Heart left ventricle (tissue), 16 donors: ENCODE results near the gene C1orf116. TPM values are rescaled to one million over a fixed set of nuclear protein-coding genes. Genes with fewer than 3 reads are reported as not detected.

Source experiments
- ATAC-seq, 4 donors: fragments of 200-7000 bp; cut with Tn5 transposase; one replicate each; pipeline ENCODE4 v1.9.1; 2020 to 2022; ENCODE audit warnings: moderate library complexity in 4 of 4, mild to moderate bottlenecking in 3 of 4, moderate number of reproducible peaks in 1 of 4
- DNase-seq, 5 donors: peaks; one replicate each; pipeline ENCODE4 v3.0.0-alpha.2; 2020
- H3K27ac ChIP-seq, 12 donors: fragments of 200-600 bp; sonication (generic) in 4 of 12; one replicate each; pipeline versions ENCODE4 v1.5.0 to v1.8.0; 2016 to 2022; ENCODE audit warnings: mild to moderate bottlenecking in 2 of 12
- H3K27me3 ChIP-seq, 9 donors: fragments of 200-600 bp; sonication (generic) in 2 of 9; one replicate each; pipeline versions ENCODE4 v1.5.1 to v1.8.0; 2016 to 2022; ENCODE audit warnings: mild to moderate bottlenecking in 3 of 9
- H3K36me3 ChIP-seq, 9 donors: fragments of 200-600 bp; sonication (generic) in 2 of 9; one replicate each; pipeline versions ENCODE4 v1.5.0 to v1.8.0; 2018 to 2022; ENCODE audit warnings: mild to moderate bottlenecking in 2 of 9
- H3K4me1 ChIP-seq, 12 donors: fragments of 200-600 bp; sonication (generic) in 4 of 12; one replicate each; pipeline versions ENCODE4 v1.5.0 to v1.8.0; 2016 to 2022; ENCODE audit warnings: mild to moderate bottlenecking in 3 of 12
- H3K4me3 ChIP-seq, 12 donors: fragments of 200-600 bp; sonication (generic) in 4 of 12; one replicate each; pipeline versions ENCODE4 v1.5.0 to v1.8.0; 2017 to 2022; ENCODE audit warnings: mild to moderate bottlenecking in 9 of 12, moderate library complexity in 4 of 12
- H3K9me3 ChIP-seq, 12 donors: fragments of 200-600 bp; sonication (generic) in 4 of 12; one replicate each; pipeline versions ENCODE4 v1.5.0 to v1.8.0; 2016 to 2022; ENCODE audit warnings: mild to moderate bottlenecking in 1 of 12
- POLR2A ChIP-seq, 2 donors: fragments of 450-650 bp; IDR thresholded peaks; one replicate each; pipeline ENCODE4 v1.6.1; 2017; ENCODE audit warnings: antibody characterized with exemption in 2 of 2, mild to moderate bottlenecking in 2 of 2, moderate library complexity in 2 of 2
- WGBS, 4 donors: extraction: QIAGEN DNeasy Blood & Tissue Kit in 2 of 4; methylation state at CpG; one replicate each; pipeline versions ENCODE4 v1.1.5 to v1.1.7; 2013 to 2018; 5-methylcytosine and 5-hydroxymethylcytosine counted together
- intact Hi-C, 10 donors: fragments of 100-400 bp; cut with DNase I; formaldehyde crosslinking; loops; one replicate each; pipeline versions ENCODE4 v1.11.1 to v1.14.2; 2022
- polyA plus RNA-seq, 2 donors: library from polyadenylated mRNA; stranded (reverse); fragments of 200-250 nt; gene quantifications; one replicate each; pipeline ENCODE4 v1.2.3, GENCODE V29; 2013
- total RNA-seq, 9 donors: library from RNA; depleted of rRNA in 2 of 9; stranded (reverse); fragments of >200 nt in 2 of 9; fragmentation: NEBNext Ultra II Directional in 3 of 9; extraction: Animal tissue kit (Norgen Biotek cat#: 25700) in 3 of 9; gene quantifications; one replicate each; pipeline versions ENCODE4 v1.1.0 to v1.2.4, GENCODE V29; 2016 to 2023
- TF ChIP-seq, protein P1 (sequence below), 12 donors: fragments of 200-600 bp; sonication (generic) in 4 of 12; IDR thresholded peaks; one replicate each; pipeline versions ENCODE4 v1.5.0 to v1.8.0; 2018 to 2022; ENCODE audit warnings: antibody characterized with exemption in 12 of 12, mild to moderate bottlenecking in 5 of 12
- donor health status: ischemic (EF 13 %, LVEDD 7.1; RV severe dilation, severe dysfunction).
- donor health status: healthy with polysubstance abuse.
- donor health status: DM: no; HTN: yes; CAD: no.
- donor health status: DM: no; HTN: no; CAD: no.
- donor health status: ischemic (EF 25% LVEDD 6.9; RV normal size, moderate dysfunction).
- donor health status: ischemic (EF 25% LVEDD 5.7; RV mildly dilated, moderate dysfunction).
- donor health status: healthy.
- donor health status: DM: yes; HTN: yes; CAD: no.
- donor health status: ischemic (EF 35%, LVEDD 5.7; RV mildly dilated, moderate dysfunction).
- donor health status: nonischemic (EF 11% LVEDD 7.7; RV severe dilation, severe dysfunction).
- donor health status: DM: yes; HTN: yes; CAD: no.
- donor health status: PGD.
- donor health status: ischemic (EF 29% LVEDD 5.4; RV normal size, mild dysfunction).
- donor health status: nonischemic (EF 23%, LVEDD 6.1; RV moderate dilation, normal function).

The C1orf116 gene
- total and polyA plus RNA-seq, 11 donors = 0.08 to 3.3 (median 0.60) TPM

GRCh38 chr1:207009182-207009850 is 23.2 kb downstream of the C1orf116 start:
- Histone ChIP-seq H3K9me3 (no peaks in the 10 kb centered on the region), H3K4me1 (peaks cover 0 to 4% (median 0%) of the 10 kb centered on the region in 12 donors), H3K4me3 (no peak overlapping the region), H3K27ac (no peak overlapping the region), H3K27me3 (no peaks in the 10 kb centered on the region), H3K36me3 (no peaks in the 10 kb centered on the region)
- 90 to 93% (median 92%) methylated on average over 10 of the region's 10 CpGs for WGBS, 4 donors
- TF ChIP-seq, protein P1, sequence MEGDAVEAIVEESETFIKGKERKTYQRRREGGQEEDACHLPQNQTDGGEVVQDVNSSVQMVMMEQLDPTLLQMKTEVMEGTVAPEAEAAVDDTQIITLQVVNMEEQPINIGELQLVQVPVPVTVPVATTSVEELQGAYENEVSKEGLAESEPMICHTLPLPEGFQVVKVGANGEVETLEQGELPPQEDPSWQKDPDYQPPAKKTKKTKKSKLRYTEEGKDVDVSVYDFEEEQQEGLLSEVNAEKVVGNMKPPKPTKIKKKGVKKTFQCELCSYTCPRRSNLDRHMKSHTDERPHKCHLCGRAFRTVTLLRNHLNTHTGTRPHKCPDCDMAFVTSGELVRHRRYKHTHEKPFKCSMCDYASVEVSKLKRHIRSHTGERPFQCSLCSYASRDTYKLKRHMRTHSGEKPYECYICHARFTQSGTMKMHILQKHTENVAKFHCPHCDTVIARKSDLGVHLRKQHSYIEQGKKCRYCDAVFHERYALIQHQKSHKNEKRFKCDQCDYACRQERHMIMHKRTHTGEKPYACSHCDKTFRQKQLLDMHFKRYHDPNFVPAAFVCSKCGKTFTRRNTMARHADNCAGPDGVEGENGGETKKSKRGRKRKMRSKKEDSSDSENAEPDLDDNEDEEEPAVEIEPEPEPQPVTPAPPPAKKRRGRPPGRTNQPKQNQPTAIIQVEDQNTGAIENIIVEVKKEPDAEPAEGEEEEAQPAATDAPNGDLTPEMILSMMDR (IDR thresholded peaks at IDR 0.05) = no peak
- TF ChIP-seq POLR2A (IDR thresholded peaks at IDR 0.05) = no peak
- ATAC-seq (no peak), DNase-seq (no peak)
- intact Hi-C loops = no loop called here

DNA sequence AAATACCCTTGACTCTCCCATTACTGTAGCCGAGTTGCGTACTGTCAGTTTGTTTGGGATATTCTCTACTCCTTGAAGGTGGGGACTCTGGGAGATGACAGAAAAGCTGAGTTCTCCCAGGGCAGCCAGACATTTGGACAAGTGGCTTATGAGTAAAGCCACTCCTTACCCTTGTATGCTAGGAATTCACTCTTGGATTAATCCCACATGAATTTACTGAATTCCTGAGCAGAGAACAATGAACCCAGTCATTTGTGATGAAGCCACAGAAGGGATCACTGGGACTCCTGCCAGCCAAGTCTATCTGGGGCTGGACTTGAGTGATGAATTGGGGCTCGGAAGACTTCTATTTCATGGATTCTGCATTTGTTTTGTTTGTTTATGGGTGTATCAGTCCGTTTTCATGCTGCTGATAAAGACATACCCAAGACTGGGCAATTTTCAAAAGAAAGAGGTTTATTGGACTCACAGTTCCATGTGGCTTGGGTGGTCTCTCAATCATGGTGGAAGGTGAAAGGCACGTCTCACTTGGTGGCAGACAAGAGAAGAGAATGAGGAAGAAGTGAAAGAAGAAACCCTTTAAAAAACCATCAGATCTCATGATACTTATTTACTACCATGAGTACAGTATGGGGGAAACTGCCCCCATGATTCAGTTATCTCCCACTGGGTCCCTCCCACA is 25.1 kb downstream of the C1orf116 start:
- Histone ChIP-seq H3K4me3 (no peak overlapping the region), H3K27ac (no peak overlapping the region), H3K9me3 (no peaks in the 10 kb centered on the region), H3K27me3 (no peaks in the 10 kb centered on the region), H3K36me3 (no peaks in the 10 kb centered on the region), H3K4me1 (peaks cover 0 to 4% (median 0%) of the 10 kb centered on the region in 12 donors)
- intact Hi-C loops = no loop called here
- TF ChIP-seq, protein P1 (IDR thresholded peaks at IDR 0.05) = no peak
- no peak for TF ChIP-seq POLR2A (IDR thresholded peaks at IDR 0.05)
- no peak for ATAC-seq
- WGBS, 4 donors = 63 to 71% (median 70%) methylated on average over 5 of the region's 5 CpGs
- DNase-seq = no peak

DNA sequence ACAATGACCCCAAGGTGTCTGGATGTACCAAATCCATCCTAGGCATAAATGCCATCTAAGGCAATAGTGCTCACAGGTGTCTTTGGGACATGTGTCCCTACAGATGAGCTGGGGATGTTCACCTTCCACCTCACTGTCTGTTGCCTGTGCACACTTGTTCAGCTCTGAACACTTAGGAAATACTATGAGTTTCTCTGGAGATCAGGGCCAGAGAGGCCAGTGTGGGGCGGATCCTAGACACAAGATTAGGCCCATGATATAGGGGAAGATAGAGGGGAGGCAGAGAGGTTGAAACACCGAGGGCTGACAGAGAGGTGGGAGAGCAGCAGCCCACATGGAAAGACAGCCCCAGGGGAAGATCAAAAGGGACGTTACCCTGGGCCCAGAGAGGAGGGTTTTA is 25.6 kb downstream of the C1orf116 start:
- no peaks in the 10 kb centered on the region for H3K27me3 ChIP-seq
- no peak for ATAC-seq
- TF ChIP-seq, protein P1 (IDR thresholded peaks at IDR 0.05) = no peak
- TF ChIP-seq POLR2A (IDR thresholded peaks at IDR 0.05) = no peak
- intact Hi-C loops = no loop called here
- whole genome bisulfite sequencing, 4 donors = 66 to 82% (median 70%) methylated on average over 3 of the region's 3 CpGs
- H3K27ac ChIP-seq = no peak overlapping the region
- peaks cover 0 to 4% (median 0%) of the 10 kb centered on the region in 12 donors for H3K4me1 ChIP-seq
- no peaks in the 10 kb centered on the region for H3K36me3 ChIP-seq
- no peak for DNase-seq
- H3K9me3 ChIP-seq = no peaks in the 10 kb centered on the region
- no peak overlapping the region for H3K4me3 ChIP-seq

DNA sequence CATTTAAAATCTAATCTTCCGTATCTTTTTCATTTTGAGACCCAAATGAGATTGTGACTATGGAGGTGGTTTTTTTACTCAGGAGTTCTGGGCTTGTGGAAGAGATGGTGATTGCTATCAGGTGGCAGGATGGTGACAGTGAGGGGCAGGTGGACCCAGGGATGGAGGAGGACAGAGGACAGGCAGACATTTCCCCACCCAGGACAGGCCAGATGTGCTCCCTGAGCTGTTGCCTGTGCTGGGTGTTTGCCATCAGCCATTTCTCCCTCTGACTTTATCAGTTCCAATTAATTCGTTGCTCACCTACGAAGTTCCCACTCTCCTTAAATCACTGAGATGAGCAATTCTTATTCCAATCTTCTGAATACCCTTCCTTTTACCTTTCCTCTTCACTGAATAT is 26.5 kb downstream of the C1orf116 start:
- ATAC-seq (no peak), DNase-seq (no peak)
- TF ChIP-seq, protein P1 (IDR thresholded peaks at IDR 0.05) = no peak
- TF ChIP-seq POLR2A (IDR thresholded peaks at IDR 0.05) = no peak
- H3K4me1 ChIP-seq = peaks cover 0 to 4% (median 0%) of the 10 kb centered on the region in 12 donors
- H3K27me3 ChIP-seq = no peaks in the 10 kb centered on the region
- no peaks in the 10 kb centered on the region for H3K36me3 ChIP-seq
- no peak overlapping the region for H3K4me3 ChIP-seq
- no peak overlapping the region for H3K27ac ChIP-seq
- intact Hi-C loops = no loop called here
- WGBS, 4 donors = 87 to 92% (median 91%) methylated on average over 3 of the region's 3 CpGs
- no peaks in the 10 kb centered on the region for H3K9me3 ChIP-seq
